K562 (cell line): ENCODE data around the gene ASMT. TPM values are rescaled to one million over a fixed set of nuclear protein-coding genes. Genes with fewer than 3 reads are reported as not detected.
A peak's percentile ranks its signal among the peaks of the same experiment; 100 is the strongest.
"Not testable (repeated sequence)": the region's sequence is repeated elsewhere in the genome, so short reads cannot be mapped to it uniquely, and the experiment has no call there.

Experiments
- ATAC-seq: fragments of 200-7000 bp; cut with Tn5 transposase; 3 replicates; pipeline ENCODE4 v1.9.1; 2020; ENCODE audit warnings: moderate library complexity
- BruUV-seq: library from RNA; stranded (reverse); fragments of 400-500 nt; replicated peaks from 2 replicates; lab custom pipeline; 2021; lab: Mats Ljungman, UMichigan
- CTCF ChIA-PET: fragments of 300-600 bp; formaldehyde crosslinking; extraction: SDS; loops from one replicate; lab custom pipeline; 2021; ENCODE audit warnings: low intra/inter-chr PET ratio; lab: Yijun Ruan, JAX
- POLR2A ChIA-PET: fragments of 300-600, 350-650 bp; sonication (Branson Sonifier 250); formaldehyde crosslinking; extraction: SDS; loops from one replicate; lab custom pipeline; 2021; ENCODE audit warnings: antibody characterized with exemption, inconsistent platforms; lab: Yijun Ruan, JAX
- DNase-seq, 4 experiments: peaks; one replicate each; pipeline versions ENCODE4 v3.0.0 to v3.0.0-alpha.2; 2011 to 2018; ENCODE audit warnings: low spot score in 3 of 4, mixed read lengths in 3 of 4; ENCODE audit errors: extremely low read depth in 1 of 4
- FAIRE-seq: peaks from 2 replicates; lab custom pipeline; 2011; peaks lifted over from hg19 to GRCh38; lab: Jason Lieb, UNC
- H2AFZ ChIP-seq: 2 replicates; pipeline ENCODE4 v1.6.0; 2011; ENCODE audit warnings: low read depth, low read length, control low read depth, inconsistent platforms
- H3K27ac ChIP-seq: fragments of 200-600 bp; 3 replicates; pipeline ENCODE4 v1.8.0; 2011; ENCODE audit warnings: low read depth, mild to moderate bottlenecking, control low read depth, inconsistent platforms, low read length, moderate library complexity, mixed read lengths; ENCODE audit errors: extremely low read depth
- H3K27me3 ChIP-seq, 2 experiments: fragments of 300-600 bp in 1 of 2; 2 replicates in 1 of 2; 3 replicates in 1 of 2; pipeline versions ENCODE4 v1.6.0 to v1.8.0; 2011; ENCODE audit warnings: inconsistent platforms in 2 of 2, low read length in 2 of 2, mild to moderate bottlenecking in 1 of 2, mixed read lengths in 1 of 2, moderate library complexity in 1 of 2; ENCODE audit not compliant: control insufficient read depth in 2 of 2, insufficient read depth in 2 of 2
- H3K36me3 ChIP-seq: fragments of 300-600 bp; 3 replicates; pipeline ENCODE4 v1.8.0; 2011; ENCODE audit warnings: mild to moderate bottlenecking, low read length, inconsistent platforms; ENCODE audit not compliant: control insufficient read depth, insufficient read depth
- H3K4me1 ChIP-seq, 2 experiments: fragments of 200-600 bp in 1 of 2; replicated peaks in 1 of 2; 2 replicates in 1 of 2; 3 replicates in 1 of 2; pipeline versions ENCODE4 v1.5.1 to v1.8.0; 2011; ENCODE audit warnings: inconsistent platforms in 2 of 2, low read length in 2 of 2, mild to moderate bottlenecking in 1 of 2, mixed read lengths in 1 of 2, moderate library complexity in 1 of 2; ENCODE audit not compliant: control insufficient read depth in 2 of 2, insufficient read depth in 2 of 2
- H3K4me2 ChIP-seq: 2 replicates; pipeline ENCODE4 v1.6.1; 2011; ENCODE audit warnings: low read length, control low read depth, inconsistent platforms, mixed read lengths; ENCODE audit not compliant: insufficient read depth
- H3K4me3 ChIP-seq: fragments of 200-600 bp; sonication (generic), shearing (Covaris generic); 2 replicates; pipeline ENCODE4 v1.5.1; 2016; ENCODE audit warnings: control low read depth, inconsistent platforms
- H3K79me2 ChIP-seq: fragments of 200-600 bp; 3 replicates; pipeline ENCODE4 v1.8.0; 2011; ENCODE audit warnings: low read length, inconsistent platforms; ENCODE audit not compliant: control insufficient read depth, insufficient read depth
- H3K9ac ChIP-seq, 2 experiments: 2 replicates each; pipeline versions ENCODE4 v1.6.0 to v1.6.1; 2011; ENCODE audit warnings: low read depth in 2 of 2, low read length in 2 of 2, control low read depth in 1 of 2, inconsistent platforms in 1 of 2, mild to moderate bottlenecking in 1 of 2, mixed read lengths in 1 of 2; ENCODE audit not compliant: insufficient read depth in 1 of 2
- H3K9me1 ChIP-seq: one replicate; pipeline ENCODE4 v1.6.0; 2011; ENCODE audit warnings: inconsistent platforms, mild to moderate bottlenecking, low read length, moderate library complexity; ENCODE audit not compliant: control insufficient read depth, insufficient read depth
- H3K9me3 ChIP-seq: replicated peaks from 2 replicates; pipeline ENCODE4 v1.5.1; 2011; ENCODE audit warnings: low read depth, low read length, inconsistent platforms; ENCODE audit not compliant: control insufficient read depth, insufficient read depth
- H4K20me1 ChIP-seq: replicated peaks from 2 replicates; pipeline ENCODE4 v1.6.1; 2011; ENCODE audit warnings: low read length, inconsistent platforms, mixed read lengths; ENCODE audit not compliant: control insufficient read depth, insufficient read depth
- ARNT ChIP-seq, 2 experiments: fragments of 450-650 bp; IDR thresholded peaks; 2 replicates each; pipeline ENCODE4 v1.6.1; 2016; ENCODE audit warnings: mild to moderate bottlenecking in 1 of 2
- CREM ChIP-seq: IDR thresholded peaks from 2 replicates; pipeline ENCODE4 v1.6.1; 2014; ENCODE audit warnings: antibody characterized with exemption, low read depth
- CTBP1 ChIP-seq: fragments of 450-650 bp; IDR thresholded peaks from 2 replicates; pipeline ENCODE4 v1.6.1; 2016; ENCODE audit warnings: borderline replicate concordance
- ESRRA ChIP-seq: fragments of 450-650 bp; IDR thresholded peaks from 2 replicates; pipeline ENCODE4 v1.6.1; 2014; ENCODE audit warnings: low read depth, mild to moderate bottlenecking, moderate library complexity, borderline replicate concordance
- RAD21 ChIP-seq, 2 experiments: fragments of 250-450 bp in 1 of 2; fragments of 450-650 bp in 1 of 2; sonication (Bioruptor Pico) in 1 of 2; formaldehyde crosslinking in 1 of 2; IDR thresholded peaks in 1 of 2; conservative IDR thresholded peaks in 1 of 2; 2 replicates each; pipeline versions ENCODE4 v1.4.0 to v1.8.0; 2020 to 2022; ENCODE audit warnings: mild to moderate bottlenecking in 2 of 2, moderate library complexity in 1 of 2
- SPI1 ChIP-seq: IDR thresholded peaks from 2 replicates; pipeline ENCODE4 v1.6.1; 2011; ENCODE audit warnings: low read depth, low read length, control low read depth, borderline replicate concordance
- SRF ChIP-seq, 2 experiments: fragments of 250-450, 450-650 bp in 1 of 2; sonication (Bioruptor Pico) in 1 of 2; sonication (generic) in 1 of 2; formaldehyde crosslinking; IDR thresholded peaks; 2 replicates each; pipeline versions ENCODE4 v1.5.0 to v1.5.1; 2020 to 2022; ENCODE audit warnings: mild to moderate bottlenecking in 1 of 2, missing genetic modification reagents in 1 of 2
- WGBS: fragments of 100-300 bp; shearing (Covaris generic); methylation state at CpG from one replicate; pipeline ENCODE4 v1.1.6; 2016; ENCODE audit warnings: low coverage, mixed read lengths; ENCODE audit not compliant: insufficient coverage; ENCODE audit errors: missing lambda C conversion rate; 5-methylcytosine and 5-hydroxymethylcytosine counted together
- in situ Hi-C: fragments of 300-500 bp; cut with MboI; formaldehyde crosslinking; loops from 4 replicates; pipeline ENCODE4 v1.15.0; 2018; ENCODE audit warnings: inconsistent platforms, mixed read lengths
- intact Hi-C: fragments of 100-400 bp; cut with micrococcal nuclease; formaldehyde crosslinking; loops from 2 replicates; pipeline ENCODE4 v1.14.2; 2022
- polyA plus RNA-seq, 8 experiments: library from polyadenylated mRNA; depleted of rRNA in 4 of 8; stranded (reverse) in 5 of 8; unstranded in 3 of 8; fragments of >200 nt; fragmentation: Nextera tagmentation in 2 of 8; fragmentation: Illumina TruSeq in 1 of 8; extraction: Ambion mirVana in 2 of 8; extraction: Trizol in 1 of 8; gene quantifications; 2 replicates each; pipeline versions ENCODE4 v1.2.1 to v1.2.3, GENCODE V29; 2011 to 2014; ENCODE audit warnings: inconsistent platforms in 1 of 8, missing spikeins in 1 of 8
- total RNA-seq, 7 experiments: library from RNA; depleted of rRNA in 6 of 7; stranded (reverse); fragments of >200 nt in 6 of 7; fragmentation: Illumina TruSeq in 2 of 7; extraction: Trizol in 2 of 7; gene quantifications; 2 replicates each; pipeline versions ENCODE4 v1.2.1 to v1.2.3, GENCODE V29; 2011 to 2021; ENCODE audit warnings: low replicate concordance in 1 of 7
- TF ChIP-seq, protein P1 (sequence below), 2 experiments: fragments of 450-650 bp; formaldehyde crosslinking in 1 of 2; IDR thresholded peaks; 2 replicates each; pipeline versions ENCODE4 v1.4.0 to v1.6.1; 2014 to 2020; ENCODE audit warnings: mild to moderate bottlenecking in 2 of 2, borderline replicate concordance in 1 of 2, low read depth in 1 of 2
- TF ChIP-seq, protein P2 (sequence below), 3 experiments: IDR thresholded peaks in 2 of 3; conservative IDR thresholded peaks in 1 of 3; 2 replicates each; pipeline ENCODE4 v1.5.1; 2011 to 2012; ENCODE audit warnings: low read length in 3 of 3, mild to moderate bottlenecking in 3 of 3, control low read depth in 2 of 3, improper control_type of control experiment in 1 of 3, inconsistent platforms in 1 of 3, low read depth in 1 of 3, mixed read lengths in 1 of 3, moderate library complexity in 1 of 3; ENCODE audit not compliant: insufficient read depth in 2 of 3

The ASMT gene
- total and polyA plus RNA-seq, 9 of the 15 experiments (the other 6 are each of a cell fraction or from before 2014, with no cell fraction given) = 0.06 TPM; not detected in 8

DNA sequence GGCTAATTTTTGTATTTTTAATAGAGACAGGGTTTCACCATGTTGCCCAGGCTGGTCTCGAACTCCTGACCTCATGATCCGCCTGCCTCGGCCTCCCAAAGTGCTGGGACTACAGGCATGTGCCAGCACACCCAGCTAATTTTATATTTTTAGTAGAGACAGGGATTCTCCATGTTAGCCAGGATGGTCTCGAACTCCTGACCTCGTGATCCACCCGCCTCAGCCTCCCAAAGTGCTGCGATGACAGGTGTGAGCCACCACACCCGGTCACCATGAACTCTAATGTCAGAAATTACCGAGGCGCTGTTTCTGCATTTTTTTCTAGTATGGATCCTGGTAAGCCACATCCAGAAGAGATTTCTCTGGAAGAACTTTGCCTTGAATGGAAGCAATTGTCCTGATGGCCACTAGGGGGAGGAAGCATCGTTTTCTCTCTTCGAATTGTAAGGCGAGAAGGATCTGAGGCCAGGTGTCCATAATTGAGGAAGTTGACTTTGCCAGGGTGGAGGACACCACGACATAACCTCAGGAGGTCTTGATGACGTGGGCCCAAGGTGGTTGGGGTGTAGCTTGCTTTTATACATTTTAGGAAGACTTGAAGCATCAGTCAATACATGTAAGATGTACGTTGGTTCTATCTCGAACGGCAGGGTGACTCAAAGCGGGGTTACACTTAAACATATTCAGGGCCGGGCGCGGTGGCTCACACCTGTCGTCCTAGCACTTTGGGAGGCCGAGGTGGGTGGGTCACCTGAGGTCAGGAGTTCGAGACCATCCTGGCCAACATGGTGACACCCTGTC, 37.4 kb downstream of the ASMT start:
- H3K36me3 ChIP-seq, POLR2A ChIA-PET, H4K20me1 ChIP-seq, H3K9me3 ChIP-seq, H3K79me2 ChIP-seq, H3K9me1 ChIP-seq, BruUV-seq, H3K4me3 ChIP-seq, H3K4me2 ChIP-seq, H3K9ac ChIP-seq, H3K27ac ChIP-seq, H2AFZ ChIP-seq, CTCF ChIA-PET, H3K27me3 ChIP-seq, H3K4me1 ChIP-seq: not testable (repeated sequence)
- peak; percentile 75 for FAIRE-seq
- in situ Hi-C loops (loop anchor here (25.0 kb wide), 1 partner anchor 960 kb away; no protein-coding TSS in a partner anchor), intact Hi-C loops (loop anchor here (1.0 to 5.0 kb wide), 2 partner anchors 810 to 941 kb away; no protein-coding TSS in a partner anchor)
- peak; percentile 66; the same call in 2 of the 3 replicates for ATAC-seq
- TF ChIP-seq RAD21 (CRISPR knock-in tag; conservative IDR thresholded peaks at IDR 0.05 in 1 of 2, IDR thresholded peaks at IDR 0.05 in 1 of 2) (peak; percentile 22 to 53; a peak in 2 of 4 replicates), SPI1 (0 out of 2 replicates have a peak, but pooled peaks have one; percentile 28), CREM (0 out of 2 replicates have a peak, but pooled peaks have one; percentile 4), CTBP1 (peak; percentile 25; the same call in 1 of the 2 replicates), ARNT (IDR thresholded peaks at IDR 0.05) (peak in 1 of 2 experiments; percentile 88; a peak in 2 of 4 replicates), ESRRA (0 out of 2 replicates have a peak, but pooled peaks have one; percentile 37), SRF (CRISPR knock-in tag; IDR thresholded peaks at IDR 0.05) (peak in 1 of 2 experiments; percentile 65; a peak in 1 of 4 replicates)
- TF ChIP-seq, protein P1, sequence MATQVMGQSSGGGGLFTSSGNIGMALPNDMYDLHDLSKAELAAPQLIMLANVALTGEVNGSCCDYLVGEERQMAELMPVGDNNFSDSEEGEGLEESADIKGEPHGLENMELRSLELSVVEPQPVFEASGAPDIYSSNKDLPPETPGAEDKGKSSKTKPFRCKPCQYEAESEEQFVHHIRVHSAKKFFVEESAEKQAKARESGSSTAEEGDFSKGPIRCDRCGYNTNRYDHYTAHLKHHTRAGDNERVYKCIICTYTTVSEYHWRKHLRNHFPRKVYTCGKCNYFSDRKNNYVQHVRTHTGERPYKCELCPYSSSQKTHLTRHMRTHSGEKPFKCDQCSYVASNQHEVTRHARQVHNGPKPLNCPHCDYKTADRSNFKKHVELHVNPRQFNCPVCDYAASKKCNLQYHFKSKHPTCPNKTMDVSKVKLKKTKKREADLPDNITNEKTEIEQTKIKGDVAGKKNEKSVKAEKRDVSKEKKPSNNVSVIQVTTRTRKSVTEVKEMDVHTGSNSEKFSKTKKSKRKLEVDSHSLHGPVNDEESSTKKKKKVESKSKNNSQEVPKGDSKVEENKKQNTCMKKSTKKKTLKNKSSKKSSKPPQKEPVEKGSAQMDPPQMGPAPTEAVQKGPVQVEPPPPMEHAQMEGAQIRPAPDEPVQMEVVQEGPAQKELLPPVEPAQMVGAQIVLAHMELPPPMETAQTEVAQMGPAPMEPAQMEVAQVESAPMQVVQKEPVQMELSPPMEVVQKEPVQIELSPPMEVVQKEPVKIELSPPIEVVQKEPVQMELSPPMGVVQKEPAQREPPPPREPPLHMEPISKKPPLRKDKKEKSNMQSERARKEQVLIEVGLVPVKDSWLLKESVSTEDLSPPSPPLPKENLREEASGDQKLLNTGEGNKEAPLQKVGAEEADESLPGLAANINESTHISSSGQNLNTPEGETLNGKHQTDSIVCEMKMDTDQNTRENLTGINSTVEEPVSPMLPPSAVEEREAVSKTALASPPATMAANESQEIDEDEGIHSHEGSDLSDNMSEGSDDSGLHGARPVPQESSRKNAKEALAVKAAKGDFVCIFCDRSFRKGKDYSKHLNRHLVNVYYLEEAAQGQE (IDR thresholded peaks at IDR 0.05; ENCODE audit: borderline replicate concordance) = peak; percentile 23; the same call in 1 of the 2 replicates
- TF ChIP-seq, protein P1 (CRISPR knock-in tag; IDR thresholded peaks at IDR 0.05; ENCODE audit: low read depth) = not testable (repeated sequence)
- TF ChIP-seq, protein P2, sequence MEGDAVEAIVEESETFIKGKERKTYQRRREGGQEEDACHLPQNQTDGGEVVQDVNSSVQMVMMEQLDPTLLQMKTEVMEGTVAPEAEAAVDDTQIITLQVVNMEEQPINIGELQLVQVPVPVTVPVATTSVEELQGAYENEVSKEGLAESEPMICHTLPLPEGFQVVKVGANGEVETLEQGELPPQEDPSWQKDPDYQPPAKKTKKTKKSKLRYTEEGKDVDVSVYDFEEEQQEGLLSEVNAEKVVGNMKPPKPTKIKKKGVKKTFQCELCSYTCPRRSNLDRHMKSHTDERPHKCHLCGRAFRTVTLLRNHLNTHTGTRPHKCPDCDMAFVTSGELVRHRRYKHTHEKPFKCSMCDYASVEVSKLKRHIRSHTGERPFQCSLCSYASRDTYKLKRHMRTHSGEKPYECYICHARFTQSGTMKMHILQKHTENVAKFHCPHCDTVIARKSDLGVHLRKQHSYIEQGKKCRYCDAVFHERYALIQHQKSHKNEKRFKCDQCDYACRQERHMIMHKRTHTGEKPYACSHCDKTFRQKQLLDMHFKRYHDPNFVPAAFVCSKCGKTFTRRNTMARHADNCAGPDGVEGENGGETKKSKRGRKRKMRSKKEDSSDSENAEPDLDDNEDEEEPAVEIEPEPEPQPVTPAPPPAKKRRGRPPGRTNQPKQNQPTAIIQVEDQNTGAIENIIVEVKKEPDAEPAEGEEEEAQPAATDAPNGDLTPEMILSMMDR (IDR thresholded peaks at IDR 0.05 in 2 of 3, conservative IDR thresholded peaks at IDR 0.05 in 1 of 3; ENCODE audit: insufficient read depth in 2 of 3, low read depth in 1 of 3, low read length in 3 of 3) = peak; percentile 54 to 76 (median 73); a peak in 5 of 6 replicates
- WGBS = 18% methylated on average over 21 of the region's 25 CpGs
- peak; percentile 30 to 55 (median 44) for DNase-seq
